ENCODE results near the gene CYSLTR2.

The CYSLTR2 gene

DNA sequence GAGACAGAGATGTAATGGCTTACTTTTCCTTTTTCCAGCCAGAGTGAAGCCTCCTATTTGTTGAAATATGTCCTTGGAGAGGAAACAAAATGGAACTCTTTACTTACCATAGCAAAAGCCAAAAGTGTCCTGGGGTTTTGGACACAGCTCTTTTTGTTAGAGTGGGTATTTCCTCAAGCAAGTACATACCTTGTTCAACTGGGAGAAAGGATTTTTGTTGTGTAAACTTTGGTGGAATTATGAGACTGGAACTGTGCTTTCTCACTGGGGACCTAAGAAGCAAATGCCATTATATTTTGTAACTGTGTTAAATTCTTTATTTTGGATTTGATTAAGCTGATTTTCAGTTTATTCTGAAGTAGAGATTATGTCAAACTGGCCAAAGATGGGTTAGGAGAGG, 58.4 kb downstream of the CYSLTR2 start:
- Histone ChIP-seq H3K36me3 (ENCODE audit: control insufficient read depth in 2 of 2, insufficient read depth in 2 of 2, low read length in 2 of 2) (no peaks in the 10 kb centered on the region), H3K4me1 (ENCODE audit: control insufficient read depth in 2 of 2, insufficient read depth in 2 of 2, low read length in 2 of 2) (no peaks in the 10 kb centered on the region), H3K27me3 (ENCODE audit: control insufficient read depth in 2 of 2, insufficient read depth in 2 of 2, low read length in 2 of 2) (no peaks in the 10 kb centered on the region), H3K9me3 (ENCODE audit: control insufficient read depth in 2 of 2, low read length in 2 of 2) (peaks cover 2 to 9% of the 10 kb centered on the region in 2 donors), H3K9ac (ENCODE audit: low read depth in 1 of 2, low read length in 2 of 2) (no peak overlapping the region), H3K27ac (ENCODE audit: low read depth in 2 of 2, low read length in 2 of 2) (no peak overlapping the region), H3K4me3 (ENCODE audit: low read length in 2 of 2) (no peak overlapping the region)

DNA sequence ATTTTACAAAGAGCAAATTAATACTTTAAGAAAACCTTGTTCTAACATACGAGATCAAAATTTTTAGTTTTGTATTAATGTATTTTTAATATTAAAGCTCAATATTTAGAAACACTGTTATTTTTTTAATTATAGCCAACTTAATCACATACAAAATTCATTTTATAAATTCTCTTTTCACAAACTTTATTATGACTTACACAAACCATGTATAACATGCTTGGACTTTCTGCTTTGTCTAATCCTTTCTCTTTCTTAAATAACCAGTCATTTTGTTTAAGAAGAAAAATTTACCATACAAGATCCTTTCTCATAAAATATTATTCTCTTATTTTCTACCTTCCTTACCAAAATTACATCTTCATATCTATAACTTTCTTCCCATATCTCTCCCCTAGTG, 62.2 kb downstream of the CYSLTR2 start:
- Histone ChIP-seq H3K9ac (ENCODE audit: low read depth in 1 of 2, low read length in 2 of 2) (no peak overlapping the region), H3K36me3 (ENCODE audit: control insufficient read depth in 2 of 2, insufficient read depth in 2 of 2, low read length in 2 of 2) (no peaks in the 10 kb centered on the region), H3K27me3 (ENCODE audit: control insufficient read depth in 2 of 2, insufficient read depth in 2 of 2, low read length in 2 of 2) (no peaks in the 10 kb centered on the region), H3K9me3 (ENCODE audit: control insufficient read depth in 2 of 2, low read length in 2 of 2) (peaks cover 12 to 14% of the 10 kb centered on the region in 2 donors), H3K4me3 (ENCODE audit: low read length in 2 of 2) (no peak overlapping the region), H3K4me1 (ENCODE audit: control insufficient read depth in 2 of 2, insufficient read depth in 2 of 2, low read length in 2 of 2) (no peaks in the 10 kb centered on the region), H3K27ac (ENCODE audit: low read depth in 2 of 2, low read length in 2 of 2) (no peak overlapping the region)

DNA sequence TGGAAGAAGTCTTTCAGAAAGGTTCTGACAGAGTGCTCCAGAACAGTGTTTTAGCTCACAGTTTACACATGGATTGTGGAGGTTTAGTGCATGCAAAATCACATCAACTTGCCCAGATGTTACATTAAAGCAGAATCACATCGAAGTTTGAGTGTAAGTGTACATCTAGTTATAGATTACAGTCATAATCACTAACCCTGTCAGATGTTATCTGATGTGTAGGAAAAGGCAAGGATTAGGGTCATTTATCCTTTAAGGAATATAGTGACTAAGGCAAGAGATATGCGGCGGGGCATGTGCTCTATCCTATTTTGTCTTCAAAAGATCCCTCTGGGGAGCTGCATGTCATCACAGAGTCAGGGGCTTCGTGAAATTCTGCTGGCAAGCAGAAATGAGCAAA, 66.9 kb downstream of the CYSLTR2 start:
- H3K36me3 ChIP-seq (ENCODE audit: control insufficient read depth in 2 of 2, insufficient read depth in 2 of 2, low read length in 2 of 2), result no peaks in the 10 kb centered on the region
- no peak overlapping the region for H3K9ac ChIP-seq (ENCODE audit: low read depth in 1 of 2, low read length in 2 of 2)
- no peak overlapping the region for H3K4me3 ChIP-seq (ENCODE audit: low read length in 2 of 2)
- no peaks in the 10 kb centered on the region for H3K4me1 ChIP-seq (ENCODE audit: control insufficient read depth in 2 of 2, insufficient read depth in 2 of 2, low read length in 2 of 2)
- no peak overlapping the region for H3K27ac ChIP-seq (ENCODE audit: low read depth in 2 of 2, low read length in 2 of 2)
- no peaks in the 10 kb centered on the region for H3K27me3 ChIP-seq (ENCODE audit: control insufficient read depth in 2 of 2, insufficient read depth in 2 of 2, low read length in 2 of 2)
- peaks cover 11 to 12% of the 10 kb centered on the region in 2 donors for H3K9me3 ChIP-seq (ENCODE audit: control insufficient read depth in 2 of 2, low read length in 2 of 2)

DNA sequence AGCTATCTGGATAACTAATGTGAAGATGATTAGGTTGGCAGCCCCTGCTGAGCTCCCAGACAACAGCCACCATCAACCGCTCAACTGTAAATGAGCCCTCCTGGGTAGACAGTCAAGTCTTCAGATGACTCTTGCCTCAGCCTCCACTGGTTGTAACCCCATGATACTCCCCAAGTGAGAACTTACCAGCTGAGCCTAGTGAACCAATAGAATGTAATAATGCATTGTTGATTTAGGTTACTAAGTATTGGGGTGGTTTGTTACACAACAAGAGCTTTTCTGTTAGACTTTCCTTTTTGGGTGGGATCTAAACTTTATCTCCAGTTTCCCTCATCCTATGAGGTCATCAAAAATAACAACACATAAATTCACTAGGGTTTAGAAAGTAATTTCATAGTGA, 69.4 kb downstream of the CYSLTR2 start:
- Histone ChIP-seq H3K4me1 (ENCODE audit: control insufficient read depth in 2 of 2, insufficient read depth in 2 of 2, low read length in 2 of 2) (no peaks in the 10 kb centered on the region), H3K9ac (ENCODE audit: low read depth in 1 of 2, low read length in 2 of 2) (no peak overlapping the region), H3K4me3 (ENCODE audit: low read length in 2 of 2) (no peak overlapping the region)

DNA sequence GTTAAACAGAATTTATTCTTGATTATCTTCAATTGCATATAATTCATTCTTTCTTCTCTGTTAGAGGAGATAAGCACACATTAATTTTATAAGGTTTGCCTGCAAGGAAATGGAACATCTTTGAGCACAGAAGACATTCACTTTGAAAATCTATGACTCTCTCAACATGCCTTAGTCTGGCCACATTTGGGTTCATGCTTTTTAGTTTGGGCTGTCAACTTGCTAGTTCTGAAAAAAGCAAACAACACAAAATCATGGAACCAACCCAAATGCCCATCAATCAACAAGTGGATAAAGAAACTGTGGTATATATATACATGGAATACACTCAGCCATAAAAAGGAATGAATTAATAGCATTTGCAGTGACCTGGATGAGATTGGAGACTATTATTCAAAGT, 71.5 kb downstream of the CYSLTR2 start:
- Histone ChIP-seq H3K9me3 (ENCODE audit: control insufficient read depth in 2 of 2, low read length in 2 of 2) (no peaks in the 10 kb centered on the region), H3K36me3 (ENCODE audit: control insufficient read depth in 2 of 2, insufficient read depth in 2 of 2, low read length in 2 of 2) (no peaks in the 10 kb centered on the region), H3K4me3 (ENCODE audit: low read length in 2 of 2) (no peak overlapping the region)

More for the DNA sequence above, 69.4 kb downstream of the CYSLTR2 start:
- Histone ChIP-seq H3K27me3 (ENCODE audit: control insufficient read depth in 2 of 2, insufficient read depth in 2 of 2, low read length in 2 of 2) (no peaks in the 10 kb centered on the region), H3K36me3 (ENCODE audit: control insufficient read depth in 2 of 2, insufficient read depth in 2 of 2, low read length in 2 of 2) (no peaks in the 10 kb centered on the region), H3K9me3 (ENCODE audit: control insufficient read depth in 2 of 2, low read length in 2 of 2) (peaks cover 3 to 6% of the 10 kb centered on the region in 2 donors), H3K27ac (ENCODE audit: low read depth in 2 of 2, low read length in 2 of 2) (no peak overlapping the region)

DNA sequence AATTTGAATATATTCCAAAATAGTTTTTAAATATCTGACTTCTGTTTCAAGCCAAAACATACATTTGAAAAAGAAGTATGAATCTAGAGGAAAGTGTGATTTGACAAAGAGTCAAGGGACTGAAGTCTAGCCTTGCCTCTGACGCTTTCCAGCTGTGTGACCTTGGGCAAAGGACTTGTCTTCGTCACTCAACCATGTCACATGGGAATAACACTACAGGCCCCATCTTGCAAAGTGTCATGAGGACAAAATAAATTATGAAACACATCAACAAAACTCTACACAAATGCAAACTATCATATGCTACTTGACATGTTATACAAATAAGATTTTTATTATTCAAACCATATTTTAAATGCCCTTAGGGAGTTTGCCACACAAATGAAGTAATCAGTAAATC, 73.0 kb downstream of the CYSLTR2 start:
- Histone ChIP-seq H3K9ac (ENCODE audit: low read depth in 1 of 2, low read length in 2 of 2) (no peak overlapping the region), H3K9me3 (ENCODE audit: control insufficient read depth in 2 of 2, low read length in 2 of 2) (no peaks in the 10 kb centered on the region), H3K27me3 (ENCODE audit: control insufficient read depth in 2 of 2, insufficient read depth in 2 of 2, low read length in 2 of 2) (no peaks in the 10 kb centered on the region), H3K4me1 (ENCODE audit: control insufficient read depth in 2 of 2, insufficient read depth in 2 of 2, low read length in 2 of 2) (no peaks in the 10 kb centered on the region), H3K4me3 (ENCODE audit: low read length in 2 of 2) (no peak overlapping the region), H3K27ac (ENCODE audit: low read depth in 2 of 2, low read length in 2 of 2) (no peak overlapping the region), H3K36me3 (ENCODE audit: control insufficient read depth in 2 of 2, insufficient read depth in 2 of 2, low read length in 2 of 2) (no peaks in the 10 kb centered on the region)

More for the DNA sequence above, 71.5 kb downstream of the CYSLTR2 start:
- no peaks in the 10 kb centered on the region for H3K27me3 ChIP-seq (ENCODE audit: control insufficient read depth in 2 of 2, insufficient read depth in 2 of 2, low read length in 2 of 2)
- no peak overlapping the region for H3K9ac ChIP-seq (ENCODE audit: low read depth in 1 of 2, low read length in 2 of 2)
- H3K27ac ChIP-seq (ENCODE audit: low read depth in 2 of 2, low read length in 2 of 2), result no peak overlapping the region
- H3K4me1 ChIP-seq (ENCODE audit: control insufficient read depth in 2 of 2, insufficient read depth in 2 of 2, low read length in 2 of 2), result no peaks in the 10 kb centered on the region

DNA sequence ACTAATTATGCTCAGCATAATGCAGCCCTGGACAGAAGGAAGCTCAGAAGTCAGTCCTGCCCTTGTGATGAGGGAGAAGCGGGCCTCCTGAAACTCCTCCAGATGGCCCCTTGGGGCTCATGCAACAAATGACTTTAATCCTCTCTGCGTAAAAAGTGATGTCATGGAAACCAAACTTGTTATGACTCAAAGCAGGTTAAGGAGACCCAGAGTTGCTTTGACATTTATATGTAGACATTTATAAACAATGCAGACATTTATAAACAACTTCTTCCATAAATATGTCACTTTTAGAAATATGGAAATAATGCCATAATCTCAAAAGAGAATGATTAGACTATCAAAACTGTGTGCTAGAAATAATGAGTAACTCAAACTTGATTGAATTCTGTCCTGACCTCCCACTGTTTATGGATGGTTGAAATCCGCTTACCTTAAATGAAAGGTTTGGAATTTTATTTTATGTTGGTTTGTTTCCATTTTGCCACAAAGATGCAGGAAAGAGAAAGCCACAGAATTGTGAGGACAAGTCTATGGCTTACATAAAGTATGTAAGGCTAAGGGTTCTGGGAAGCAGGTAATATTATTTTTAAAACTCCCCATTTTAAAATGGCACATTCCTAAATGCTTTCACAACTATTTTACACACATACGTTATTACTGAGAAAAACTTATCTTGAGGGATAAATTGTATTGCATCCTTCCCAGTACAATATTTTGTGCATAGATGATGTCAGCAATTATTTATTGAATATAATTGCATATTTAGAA, 73.7 kb downstream of the CYSLTR2 start:
- H3K36me3 ChIP-seq (ENCODE audit: control insufficient read depth in 2 of 2, insufficient read depth in 2 of 2, low read length in 2 of 2), result no peaks in the 10 kb centered on the region
- no peaks in the 10 kb centered on the region for H3K4me1 ChIP-seq (ENCODE audit: control insufficient read depth in 2 of 2, insufficient read depth in 2 of 2, low read length in 2 of 2)

DNA sequence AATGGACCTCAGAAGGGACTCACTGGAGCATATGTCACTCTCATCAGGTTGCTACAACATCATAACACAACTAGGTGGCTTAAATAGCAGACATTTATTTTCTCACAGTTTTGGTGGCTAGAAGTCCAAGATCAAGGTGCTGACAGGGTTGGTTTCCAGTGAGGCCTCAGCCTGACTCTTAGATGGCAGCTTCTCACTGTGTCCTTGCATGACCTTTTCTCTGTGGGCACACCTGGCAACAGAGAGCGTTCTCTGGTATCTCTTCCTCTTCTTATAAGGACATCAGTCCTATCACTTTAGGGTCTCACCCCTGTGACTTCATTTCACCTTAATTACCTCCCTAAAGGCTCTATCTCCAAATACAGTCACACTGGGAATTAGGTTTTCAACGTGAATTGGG, 74.5 kb downstream of the CYSLTR2 start:
- H3K36me3 ChIP-seq (ENCODE audit: control insufficient read depth in 2 of 2, insufficient read depth in 2 of 2, low read length in 2 of 2), result no peaks in the 10 kb centered on the region
- no peaks in the 10 kb centered on the region for H3K9me3 ChIP-seq (ENCODE audit: control insufficient read depth in 2 of 2, low read length in 2 of 2)
- no peak overlapping the region for H3K9ac ChIP-seq (ENCODE audit: low read depth in 1 of 2, low read length in 2 of 2)
- H3K4me1 ChIP-seq (ENCODE audit: control insufficient read depth in 2 of 2, insufficient read depth in 2 of 2, low read length in 2 of 2), result no peaks in the 10 kb centered on the region
- no peak overlapping the region for H3K4me3 ChIP-seq (ENCODE audit: low read length in 2 of 2)
- no peaks in the 10 kb centered on the region for H3K27me3 ChIP-seq (ENCODE audit: control insufficient read depth in 2 of 2, insufficient read depth in 2 of 2, low read length in 2 of 2)
- no peak overlapping the region for H3K27ac ChIP-seq (ENCODE audit: low read depth in 2 of 2, low read length in 2 of 2)

More for the DNA sequence above, 73.7 kb downstream of the CYSLTR2 start:
- Histone ChIP-seq H3K27me3 (ENCODE audit: control insufficient read depth in 2 of 2, insufficient read depth in 2 of 2, low read length in 2 of 2) (no peaks in the 10 kb centered on the region), H3K4me3 (ENCODE audit: low read length in 2 of 2) (no peak overlapping the region), H3K9me3 (ENCODE audit: control insufficient read depth in 2 of 2, low read length in 2 of 2) (no peaks in the 10 kb centered on the region), H3K9ac (ENCODE audit: low read depth in 1 of 2, low read length in 2 of 2) (no peak overlapping the region), H3K27ac (ENCODE audit: low read depth in 2 of 2, low read length in 2 of 2) (no peak overlapping the region)

DNA sequence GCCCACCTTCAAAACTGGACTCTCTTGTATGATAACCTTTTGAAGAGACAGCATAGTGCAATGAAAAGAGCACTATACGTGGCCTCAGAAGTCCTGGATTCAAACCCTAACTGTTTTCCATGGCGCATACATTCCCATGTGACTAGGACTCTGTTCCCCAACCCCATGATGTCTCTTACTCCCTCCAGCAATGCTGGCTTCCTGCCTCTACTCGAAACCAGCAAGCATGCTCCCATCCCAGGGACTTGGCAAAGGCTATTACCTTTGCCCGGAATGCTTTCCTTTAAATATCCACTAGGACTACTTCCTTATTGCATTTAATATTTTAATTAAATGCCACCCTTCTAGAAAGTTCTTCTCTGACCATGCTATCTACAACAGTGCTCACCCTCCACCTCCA, 75.1 kb downstream of the CYSLTR2 start:
- Histone ChIP-seq H3K4me1 (ENCODE audit: control insufficient read depth in 2 of 2, insufficient read depth in 2 of 2, low read length in 2 of 2) (no peaks in the 10 kb centered on the region), H3K27ac (ENCODE audit: low read depth in 2 of 2, low read length in 2 of 2) (no peak overlapping the region), H3K9ac (ENCODE audit: low read depth in 1 of 2, low read length in 2 of 2) (no peak overlapping the region), H3K9me3 (ENCODE audit: control insufficient read depth in 2 of 2, low read length in 2 of 2) (no peaks in the 10 kb centered on the region), H3K36me3 (ENCODE audit: control insufficient read depth in 2 of 2, insufficient read depth in 2 of 2, low read length in 2 of 2) (no peaks in the 10 kb centered on the region), H3K27me3 (ENCODE audit: control insufficient read depth in 2 of 2, insufficient read depth in 2 of 2, low read length in 2 of 2) (no peaks in the 10 kb centered on the region), H3K4me3 (ENCODE audit: low read length in 2 of 2) (no peak overlapping the region)

DNA sequence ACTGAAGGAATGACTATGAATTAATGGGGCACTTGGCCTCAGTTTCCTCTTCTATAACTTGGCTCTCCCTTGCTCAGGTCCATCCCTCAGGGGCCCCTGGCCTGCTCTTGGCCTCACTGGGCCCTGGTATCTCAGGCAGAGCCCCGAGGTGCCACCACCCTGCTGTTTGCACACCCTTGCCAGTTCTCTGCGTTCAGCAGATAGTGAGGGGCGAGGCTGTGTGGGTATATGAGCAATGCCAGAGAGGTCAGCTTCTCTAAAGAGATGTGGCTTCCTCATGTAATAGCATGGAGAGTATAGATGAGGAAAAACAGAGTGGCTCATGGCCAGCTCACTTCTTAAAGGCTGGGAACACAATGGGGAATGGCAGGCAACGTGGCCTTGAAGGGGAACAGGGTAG, 76.1 kb downstream of the CYSLTR2 start:
- H3K4me1 ChIP-seq (ENCODE audit: control insufficient read depth in 2 of 2, insufficient read depth in 2 of 2, low read length in 2 of 2), result no peaks in the 10 kb centered on the region
- H3K4me3 ChIP-seq (ENCODE audit: low read length in 2 of 2), result no peak overlapping the region
- no peaks in the 10 kb centered on the region for H3K27me3 ChIP-seq (ENCODE audit: control insufficient read depth in 2 of 2, insufficient read depth in 2 of 2, low read length in 2 of 2)
- no peaks in the 10 kb centered on the region for H3K9me3 ChIP-seq (ENCODE audit: control insufficient read depth in 2 of 2, low read length in 2 of 2)
- no peak overlapping the region for H3K9ac ChIP-seq (ENCODE audit: low read depth in 1 of 2, low read length in 2 of 2)
- H3K36me3 ChIP-seq (ENCODE audit: control insufficient read depth in 2 of 2, insufficient read depth in 2 of 2, low read length in 2 of 2), result no peaks in the 10 kb centered on the region
- H3K27ac ChIP-seq (ENCODE audit: low read depth in 2 of 2, low read length in 2 of 2), result no peak overlapping the region

Measured in mucosa of rectum (tissue), 2 donors.